Measurements from ENCODE around the gene RHBG. TPM values are rescaled to one million over a fixed set of nuclear protein-coding genes. Genes with fewer than 3 reads are reported as not detected.
"Not testable (repeated sequence)": the region's sequence is repeated elsewhere in the genome, so short reads cannot be mapped to it uniquely, and the experiment has no call there.

Gene RHBG
- total RNA-seq, 1 donor from 2014 or later: under 0.01 TPM

DNA sequence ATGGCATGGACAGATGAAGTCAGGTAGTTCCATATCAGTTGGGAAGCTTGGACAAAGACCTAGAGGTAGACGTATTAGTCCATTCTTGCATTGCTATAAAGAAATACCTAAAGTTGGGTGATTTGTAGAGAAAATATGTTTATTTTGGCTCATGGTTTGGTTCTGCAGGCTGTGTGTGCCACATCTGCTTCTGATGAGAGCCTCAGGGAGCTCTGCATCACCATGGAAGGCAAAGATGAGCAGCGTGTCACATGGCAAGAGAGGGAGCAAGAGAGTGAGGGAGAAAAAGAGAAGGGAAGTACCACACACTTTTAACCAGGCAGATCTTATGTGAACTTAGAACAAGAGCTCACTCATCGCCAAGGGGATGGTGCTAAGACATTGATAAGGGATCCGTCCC is 21.7 kb upstream of the RHBG start:
- H3K4me3 ChIP-seq (ENCODE audit: low read depth, low read length): no peak overlapping the region
- no peak for FAIRE-seq
- H3K27me3 ChIP-seq (ENCODE audit: control insufficient read depth, insufficient read depth, low read length): no peaks in the 10 kb centered on the region
- TF ChIP-seq, protein P1, sequence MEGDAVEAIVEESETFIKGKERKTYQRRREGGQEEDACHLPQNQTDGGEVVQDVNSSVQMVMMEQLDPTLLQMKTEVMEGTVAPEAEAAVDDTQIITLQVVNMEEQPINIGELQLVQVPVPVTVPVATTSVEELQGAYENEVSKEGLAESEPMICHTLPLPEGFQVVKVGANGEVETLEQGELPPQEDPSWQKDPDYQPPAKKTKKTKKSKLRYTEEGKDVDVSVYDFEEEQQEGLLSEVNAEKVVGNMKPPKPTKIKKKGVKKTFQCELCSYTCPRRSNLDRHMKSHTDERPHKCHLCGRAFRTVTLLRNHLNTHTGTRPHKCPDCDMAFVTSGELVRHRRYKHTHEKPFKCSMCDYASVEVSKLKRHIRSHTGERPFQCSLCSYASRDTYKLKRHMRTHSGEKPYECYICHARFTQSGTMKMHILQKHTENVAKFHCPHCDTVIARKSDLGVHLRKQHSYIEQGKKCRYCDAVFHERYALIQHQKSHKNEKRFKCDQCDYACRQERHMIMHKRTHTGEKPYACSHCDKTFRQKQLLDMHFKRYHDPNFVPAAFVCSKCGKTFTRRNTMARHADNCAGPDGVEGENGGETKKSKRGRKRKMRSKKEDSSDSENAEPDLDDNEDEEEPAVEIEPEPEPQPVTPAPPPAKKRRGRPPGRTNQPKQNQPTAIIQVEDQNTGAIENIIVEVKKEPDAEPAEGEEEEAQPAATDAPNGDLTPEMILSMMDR (IDR thresholded peaks at IDR 0.05; ENCODE audit: insufficient read depth, low read length, severe bottlenecking): no peak
- no peaks in the 10 kb centered on the region for H3K36me3 ChIP-seq (ENCODE audit: control insufficient read depth, insufficient read depth, low read length)
- no peak for DNase-seq (ENCODE audit: low read depth)

DNA sequence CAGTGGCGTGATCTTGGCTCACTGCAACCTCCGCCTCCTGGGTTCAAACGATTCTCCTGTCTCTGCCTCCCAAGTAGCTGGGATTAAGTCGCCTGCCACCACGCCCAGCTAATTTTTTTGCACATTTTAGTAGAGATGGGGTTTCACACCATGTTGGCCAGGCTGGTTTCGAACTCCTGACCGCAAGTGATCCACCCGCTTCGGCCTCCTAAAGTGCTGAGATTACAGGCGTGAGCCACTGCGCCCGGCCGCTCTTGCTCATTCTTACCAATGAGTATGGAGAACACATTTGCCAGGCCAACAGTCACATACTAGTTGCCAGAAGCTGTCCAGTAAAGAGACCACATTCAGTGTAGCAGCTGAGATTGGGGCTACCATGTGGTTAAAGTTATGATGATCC is 16.5 kb upstream of the RHBG start:
- H3K4me3 ChIP-seq (ENCODE audit: low read depth, low read length); FAIRE-seq; H3K27me3 ChIP-seq (ENCODE audit: control insufficient read depth, insufficient read depth, low read length); DNase-seq (ENCODE audit: low read depth); H3K36me3 ChIP-seq (ENCODE audit: control insufficient read depth, insufficient read depth, low read length): not testable (repeated sequence)

DNA sequence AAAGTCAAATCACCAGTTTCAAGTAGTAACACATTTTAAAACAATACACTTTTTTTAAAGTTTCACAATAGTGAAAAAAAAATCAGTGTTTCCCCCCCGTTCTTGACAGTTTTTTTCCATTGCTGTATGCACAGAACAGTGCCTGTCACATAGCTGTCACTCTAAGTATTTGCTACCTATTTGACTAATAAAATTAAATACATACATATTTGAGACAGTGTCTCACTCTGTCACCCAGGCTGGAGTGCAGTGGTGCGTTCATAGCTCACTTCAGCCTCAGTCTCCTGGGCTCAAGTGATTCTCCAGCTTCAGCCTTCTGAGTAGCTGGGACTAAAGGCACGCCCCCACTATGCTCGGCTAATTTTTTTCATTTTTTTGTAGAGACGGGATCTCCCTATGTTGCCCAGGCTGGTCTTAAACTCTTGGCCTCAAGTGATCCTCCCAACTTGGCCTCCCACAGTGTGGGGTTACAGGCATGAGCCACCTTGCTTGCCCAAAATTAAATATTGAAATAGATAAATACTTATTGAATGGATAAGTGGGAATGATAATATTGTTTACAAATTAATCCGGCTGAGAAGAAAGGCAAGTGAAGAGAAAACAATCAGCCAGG is 12.6 kb upstream of the RHBG start:
- FAIRE-seq (no peak), DNase-seq (ENCODE audit: low read depth) (no peak)
- TF ChIP-seq, protein P1 (IDR thresholded peaks at IDR 0.05; ENCODE audit: insufficient read depth, low read length, severe bottlenecking): no peak
- Histone ChIP-seq H3K36me3 (ENCODE audit: control insufficient read depth, insufficient read depth, low read length) (no peaks in the 10 kb centered on the region), H3K4me3 (ENCODE audit: low read depth, low read length) (no peak overlapping the region), H3K27me3 (ENCODE audit: control insufficient read depth, insufficient read depth, low read length) (no peaks in the 10 kb centered on the region)

DNA sequence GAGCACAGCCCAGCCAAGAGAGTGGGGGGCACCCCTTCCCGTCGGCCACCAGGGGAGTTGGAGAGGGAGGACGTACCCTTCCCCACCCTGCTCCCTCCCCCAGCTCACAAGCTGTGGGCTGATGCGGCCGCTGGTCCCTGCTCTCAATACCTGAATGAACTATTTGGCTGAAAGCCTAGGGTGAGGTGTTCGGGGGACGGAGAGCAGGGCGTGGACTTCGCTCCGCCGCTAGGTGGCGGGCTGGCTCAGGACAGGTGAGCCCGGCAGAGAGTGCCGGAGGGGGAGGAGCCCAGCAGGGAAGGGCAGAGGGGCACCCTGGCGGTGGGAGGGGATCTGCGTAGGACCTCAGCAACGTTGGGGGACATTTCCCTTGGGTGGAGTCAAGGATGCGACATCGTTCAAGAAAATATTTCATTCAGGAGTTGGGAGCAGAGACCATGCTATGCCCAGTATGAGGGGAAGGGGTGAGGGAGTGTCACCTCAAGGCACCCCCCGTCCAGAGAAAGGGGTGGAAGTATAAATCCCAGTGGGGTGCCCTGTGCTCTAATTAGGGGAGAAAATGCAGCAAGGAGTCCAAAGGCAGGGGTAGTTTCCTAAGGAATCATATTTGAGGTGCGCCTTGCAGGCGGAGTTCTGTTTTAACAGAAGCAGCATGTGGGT is 12.0 kb upstream of the RHBG start:
- no peak for FAIRE-seq

DNA sequence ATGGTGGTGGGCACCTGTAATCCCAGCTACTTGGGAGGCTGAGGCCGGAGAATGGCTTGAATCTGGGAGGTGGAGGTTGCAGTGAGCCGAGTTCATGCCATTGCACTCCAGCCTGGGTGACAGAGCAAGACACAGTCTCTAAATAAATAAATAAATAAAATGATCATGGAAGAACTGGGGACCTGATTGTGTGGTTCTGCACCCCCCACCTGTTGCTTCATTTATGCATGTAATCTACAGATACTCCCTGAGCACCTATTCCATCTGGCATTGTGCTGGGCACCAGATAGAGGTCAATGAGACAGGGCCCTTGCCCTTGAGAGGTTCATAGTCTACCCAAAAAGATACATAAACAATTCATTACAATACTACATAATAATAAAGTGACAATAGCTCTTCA is 11.0 kb upstream of the RHBG start:
- no peak for FAIRE-seq
- no peaks in the 10 kb centered on the region for H3K27me3 ChIP-seq (ENCODE audit: control insufficient read depth, insufficient read depth, low read length)
- DNase-seq (ENCODE audit: low read depth): no peak
- TF ChIP-seq, protein P1 (IDR thresholded peaks at IDR 0.05; ENCODE audit: insufficient read depth, low read length, severe bottlenecking): no peak
- H3K4me3 ChIP-seq (ENCODE audit: low read depth, low read length): no peak overlapping the region
- H3K36me3 ChIP-seq (ENCODE audit: control insufficient read depth, insufficient read depth, low read length): no peaks in the 10 kb centered on the region

More for the DNA sequence above, 12.0 kb upstream of the RHBG start:
- Histone ChIP-seq H3K4me3 (ENCODE audit: low read depth, low read length) (no peak overlapping the region), H3K36me3 (ENCODE audit: control insufficient read depth, insufficient read depth, low read length) (no peaks in the 10 kb centered on the region), H3K27me3 (ENCODE audit: control insufficient read depth, insufficient read depth, low read length) (no peaks in the 10 kb centered on the region)
- DNase-seq (ENCODE audit: low read depth): peak; percentile 73
- TF ChIP-seq, protein P1 (IDR thresholded peaks at IDR 0.05; ENCODE audit: insufficient read depth, low read length, severe bottlenecking): peak; percentile 92

DNA sequence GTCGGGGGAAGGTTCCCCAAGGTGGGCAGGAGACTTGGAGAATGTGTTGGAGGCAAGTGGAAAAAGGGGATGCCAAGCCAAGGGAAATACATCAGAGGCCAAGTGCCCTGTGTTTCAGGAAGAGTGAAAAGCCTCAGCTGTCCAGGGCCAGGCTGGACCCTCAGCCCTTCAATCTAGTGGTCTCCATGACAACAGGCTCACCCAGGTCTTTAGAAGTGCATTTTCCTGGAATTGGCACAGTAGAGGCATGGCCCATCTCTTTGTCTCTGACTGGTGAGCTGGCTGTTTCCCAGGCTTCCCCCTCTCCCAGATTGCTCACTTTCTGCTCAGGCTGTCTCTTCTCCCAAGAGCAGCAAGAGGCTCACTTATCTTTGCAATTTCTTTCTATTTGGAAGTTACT is 10.4 kb upstream of the RHBG start:
- Histone ChIP-seq H3K27me3 (ENCODE audit: control insufficient read depth, insufficient read depth, low read length) (no peaks in the 10 kb centered on the region), H3K4me3 (ENCODE audit: low read depth, low read length) (no peak overlapping the region), H3K36me3 (ENCODE audit: control insufficient read depth, insufficient read depth, low read length) (no peaks in the 10 kb centered on the region)
- TF ChIP-seq, protein P1 (IDR thresholded peaks at IDR 0.05; ENCODE audit: insufficient read depth, low read length, severe bottlenecking): no peak
- FAIRE-seq (no peak), DNase-seq (ENCODE audit: low read depth) (no peak)

All from bronchial epithelial cell (primary cell).